PC-3 (cell line): ENCODE data around the gene ZNF782. TPM values are rescaled to one million over a fixed set of nuclear protein-coding genes. Genes with fewer than 3 reads are reported as not detected.

Experiments used
- ATAC-seq: fragments of 200-7000 bp; cut with Tn5 transposase; 2 replicates; pipeline ENCODE4 v1.9.1; 2020; ENCODE audit warnings: mild to moderate bottlenecking, moderate library complexity
- BruUV-seq: library from RNA; stranded (reverse); fragments of 400-500 nt; replicated peaks from 2 replicates; lab custom pipeline; 2021; lab: Mats Ljungman, UMichigan
- CTCF ChIA-PET: fragments of 300-600 bp; sonication (Branson Sonifier 250); formaldehyde crosslinking; loops from one replicate; lab custom pipeline; 2022; ENCODE audit warnings: antibody characterized with exemption; lab: Charles Lee
- POLR2A ChIA-PET: fragments of 300-600 bp; sonication (Branson Sonifier 250); formaldehyde crosslinking; loops from one replicate; lab custom pipeline; 2022; ENCODE audit warnings: antibody characterized with exemption; ENCODE audit not compliant: unreplicated experiment; lab: Charles Lee
- DNase-seq: peaks from one replicate; pipeline ENCODE4 v3.0.0-alpha.2; 2015
- H2AFZ ChIP-seq: fragments of 300-600 bp; sonication (generic); 2 replicates; pipeline ENCODE4 v1.6.0; 2016; ENCODE audit warnings: antibody characterized with exemption, low read length
- H3F3A ChIP-seq: fragments of 300-600 bp; sonication (generic); one replicate; pipeline ENCODE4 v1.6.0; 2017; ENCODE audit warnings: antibody characterized with exemption, low read length, control low read depth, mild to moderate bottlenecking; ENCODE audit not compliant: unreplicated experiment
- H3K27ac ChIP-seq: fragments of 300-600 bp; sonication (generic); 2 replicates; pipeline ENCODE4 v1.5.1; 2016; ENCODE audit warnings: mild to moderate bottlenecking, low read length
- H3K27me3 ChIP-seq: fragments of 300-600 bp; sonication (generic); 2 replicates; pipeline ENCODE4 v1.6.1; 2016; ENCODE audit warnings: low read length, mixed read lengths
- H3K36me3 ChIP-seq: fragments of 300-600 bp; sonication (generic); 2 replicates; pipeline ENCODE4 v1.6.1; 2016; ENCODE audit warnings: low read depth, mixed run types, low read length, mixed read lengths
- H3K4me1 ChIP-seq: fragments of 300-600 bp; sonication (generic); 2 replicates; pipeline ENCODE4 v1.5.1; 2016; ENCODE audit warnings: low read length; ENCODE audit not compliant: insufficient read depth
- H3K4me2 ChIP-seq: fragments of 300-600 bp; sonication (generic); 2 replicates; pipeline ENCODE4 v1.6.0; 2016; ENCODE audit warnings: low read length
- H3K4me3 ChIP-seq: fragments of 300-600 bp; sonication (generic); 2 replicates; pipeline ENCODE4 v1.5.1; 2016; ENCODE audit warnings: mild to moderate bottlenecking, low read length, mixed read lengths
- H3K79me2 ChIP-seq: fragments of 300-600 bp; sonication (generic); 2 replicates; pipeline ENCODE4 v1.6.1; 2017; ENCODE audit warnings: low read length, mixed read lengths
- H3K9ac ChIP-seq: fragments of 300-600 bp; sonication (generic); 2 replicates; pipeline ENCODE4 v1.6.0; 2016; ENCODE audit warnings: mild to moderate bottlenecking, low read length
- H3K9me2 ChIP-seq: fragments of 300-600 bp; sonication (generic); replicated peaks from 2 replicates; pipeline ENCODE4 v1.6.1; 2016; ENCODE audit warnings: mixed run types, low read length, mixed read lengths
- H3K9me3 ChIP-seq: fragments of 300-600 bp; sonication (generic); 2 replicates; pipeline ENCODE4 v1.6.1; 2016; ENCODE audit warnings: low read length, mixed read lengths
- H4K20me1 ChIP-seq: fragments of 300-600 bp; sonication (generic); 2 replicates; pipeline ENCODE4 v1.6.1; 2016; ENCODE audit warnings: low read length, mixed read lengths
- CTCF ChIP-seq: fragments of 300-600 bp; sonication (generic); conservative IDR thresholded peaks from 2 replicates; pipeline ENCODE4 v1.5.1; 2017; ENCODE audit warnings: antibody characterized with exemption, low read depth, mild to moderate bottlenecking, low read length
- EZH2 ChIP-seq: fragments of 300-600 bp; sonication (generic); IDR thresholded peaks from one replicate; pipeline ENCODE4 v1.6.1; 2017; ENCODE audit warnings: antibody characterized with exemption, mild to moderate bottlenecking, low read length; ENCODE audit not compliant: unreplicated experiment
- EZH2phosphoT487 ChIP-seq: fragments of 300-600 bp; sonication (generic); IDR thresholded peaks from 2 replicates; pipeline ENCODE4 v1.6.1; 2018; ENCODE audit warnings: mild to moderate bottlenecking, antibody characterized with exemption, low read length, borderline replicate concordance
- intact Hi-C: fragments of 100-400 bp; cut with micrococcal nuclease; formaldehyde crosslinking; loops from 2 replicates; pipeline ENCODE4 v1.9.0; 2023
- total RNA-seq: library from RNA; depleted of rRNA; stranded (reverse); fragments of >200 nt; gene quantifications from 2 replicates; pipeline ENCODE4 v1.2.3, GENCODE V29; 2014

ZNF782 gene
- total RNA-seq, 1 experiment from 2014 or later, result 5.0 TPM

- H3K27ac ChIP-seq, result no peak overlapping the region
- H3K4me1 ChIP-seq, result no peaks in the 10 kb centered on the region
- no peaks in the 10 kb centered on the region; the same call in 1 of the 2 replicates for H3K36me3 ChIP-seq
- no peak overlapping the region for H3K4me3 ChIP-seq
- H3F3A ChIP-seq, result no peaks in the 10 kb centered on the region
- no peak overlapping the region for H3K4me2 ChIP-seq
- ATAC-seq, result no peak
- no TSS peak for BruUV-seq
- no peaks in the 10 kb centered on the region for H3K27me3 ChIP-seq
- no peaks in the 10 kb centered on the region for H3K9me3 ChIP-seq
- no peaks in the 10 kb centered on the region for H4K20me1 ChIP-seq
- ChIA-PET CTCF (no interaction called here), POLR2A (no interaction called here)
- no peak overlapping the region for H3K9ac ChIP-seq
- no peak for TF ChIP-seq CTCF
- no peak for TF ChIP-seq EZH2phosphoT487
- TF ChIP-seq EZH2, result no peak
- no peaks in the 10 kb centered on the region for H3K9me2 ChIP-seq
- no peak for DNase-seq
- no peak overlapping the region for H2AFZ ChIP-seq
- no peaks in the 10 kb centered on the region for H3K79me2 ChIP-seq
- intact Hi-C loops, result no loop called here
These were observed 70.3 kb downstream of the ZNF782 start for GRCh38 chr9:96784021-96784420.

GRCh38 chr9:96782235-96782634, 72.1 kb downstream of the ZNF782 start:
- CTCF ChIA-PET, result no interaction called here

More at GRCh38 chr9:96782235-96782634, 72.1 kb downstream of the ZNF782 start:
- no peak overlapping the region for H3K4me3 ChIP-seq
- DNase-seq (no peak), ATAC-seq (no peak)
- H3K36me3 ChIP-seq, result no peaks in the 10 kb centered on the region; the same call in 1 of the 2 replicates
- H3K9me2 ChIP-seq, result no peaks in the 10 kb centered on the region
- intact Hi-C loops, result no loop called here
- no peak overlapping the region for H3K4me2 ChIP-seq
- no peak overlapping the region for H3K9ac ChIP-seq
- H3K9me3 ChIP-seq, result no peaks in the 10 kb centered on the region
- H3K79me2 ChIP-seq, result peaks cover 6% of the 10 kb centered on the region
- H3F3A ChIP-seq, result no peaks in the 10 kb centered on the region
- no TSS peak for BruUV-seq
- no peak overlapping the region for H3K27ac ChIP-seq
- no peaks in the 10 kb centered on the region for H3K27me3 ChIP-seq
- no peaks in the 10 kb centered on the region for H4K20me1 ChIP-seq
- POLR2A ChIA-PET, result no interaction called here
- no peak for TF ChIP-seq EZH2phosphoT487
- no peak for TF ChIP-seq CTCF
- TF ChIP-seq EZH2, result no peak
- 0 out of 2 replicates have a peak, but pooled peaks cover under 1% of the 10 kb centered on the region for H3K4me1 ChIP-seq
- no peak overlapping the region for H2AFZ ChIP-seq
